IMR-90 (cell line): ENCODE data around the gene COX19. TPM values are rescaled to one million over a fixed set of nuclear protein-coding genes. Genes with fewer than 3 reads are reported as not detected.

ENCODE experiments used
- ATAC-seq: fragments of 200-7000 bp; cut with Tn5 transposase; 2 replicates; pipeline ENCODE4 v1.9.1; 2020; ENCODE audit warnings: low read depth, mild to moderate bottlenecking, moderate library complexity
- BruUV-seq: library from RNA; stranded (reverse); fragments of 400-500 nt; replicated peaks from 2 replicates; lab custom pipeline; 2021; lab: Mats Ljungman, UMichigan
- CTCF ChIA-PET: fragments of 300-600 bp; formaldehyde crosslinking; extraction: SDS; loops from one replicate; lab custom pipeline; 2021; ENCODE audit warnings: antibody characterized with exemption; lab: Yijun Ruan, JAX
- POLR2A ChIA-PET: fragments of 300-600 bp; sonication (Branson Sonifier 250); formaldehyde crosslinking; loops from one replicate; lab custom pipeline; 2022; ENCODE audit warnings: antibody characterized with exemption; ENCODE audit not compliant: unreplicated experiment; lab: Charles Lee
- DNase-seq: peaks from one replicate; pipeline ENCODE4 v3.0.0; 2013
- H2AFZ ChIP-seq: replicated peaks from 2 replicates; pipeline ENCODE3; 2013; ENCODE audit warnings: low read length, mild to moderate bottlenecking; ENCODE audit not compliant: poor library complexity
- H2AK5ac ChIP-seq: 2 replicates; pipeline ENCODE4 v1.6.1; 2013; ENCODE audit warnings: low read depth, low read length, inconsistent platforms
- H2AK9ac ChIP-seq: replicated peaks from 2 replicates; pipeline ENCODE3; 2013; ENCODE audit warnings: mild to moderate bottlenecking, low read depth, low read length, moderate library complexity; ENCODE audit not compliant: poor library complexity
- H2BK120ac ChIP-seq: 2 replicates; pipeline ENCODE4 v1.6.1; 2013; ENCODE audit warnings: low read depth, low read length, inconsistent platforms
- H2BK15ac ChIP-seq: 3 replicates; pipeline ENCODE4 v1.6.1; 2013; ENCODE audit warnings: low read depth, low read length, inconsistent platforms
- H2BK20ac ChIP-seq: 2 replicates; pipeline ENCODE4 v1.6.1; 2013; ENCODE audit warnings: low read depth, mild to moderate bottlenecking, inconsistent platforms, low read length, moderate library complexity
- H2BK5ac ChIP-seq: 2 replicates; pipeline ENCODE4 v1.6.1; 2013; ENCODE audit warnings: mild to moderate bottlenecking, low read depth, low read length, inconsistent platforms; ENCODE audit not compliant: poor library complexity, severe bottlenecking
- H3K14ac ChIP-seq: replicated peaks from 2 replicates; pipeline ENCODE4 v1.6.1; 2013; ENCODE audit warnings: low read depth, low read length, inconsistent platforms
- H3K18ac ChIP-seq: 2 replicates; pipeline ENCODE4 v1.6.1; 2013; ENCODE audit warnings: low read depth, low read length, control low read depth
- H3K23ac ChIP-seq: 2 replicates; pipeline ENCODE4 v1.6.1; 2013; ENCODE audit warnings: low read depth, low read length, inconsistent platforms
- H3K27ac ChIP-seq: 2 replicates; pipeline ENCODE4 v1.5.1; 2013; ENCODE audit warnings: mild to moderate bottlenecking, control low read depth, low read length; ENCODE audit not compliant: insufficient read depth
- H3K27me3 ChIP-seq: 2 replicates; pipeline ENCODE4 v1.6.1; 2013; ENCODE audit warnings: low read length; ENCODE audit not compliant: control insufficient read depth, insufficient read depth
- H3K36me3 ChIP-seq: 2 replicates; pipeline ENCODE4 v1.6.1; 2013; ENCODE audit warnings: low read length, mixed read lengths; ENCODE audit not compliant: control insufficient read depth, insufficient read depth
- H3K4ac ChIP-seq: 2 replicates; pipeline ENCODE4 v1.6.1; 2013; ENCODE audit warnings: low read depth, low read length, inconsistent platforms
- H3K4me1 ChIP-seq: 2 replicates; pipeline ENCODE4 v1.6.1; 2013; ENCODE audit warnings: low read length, mixed read lengths; ENCODE audit not compliant: control insufficient read depth, insufficient read depth
- H3K4me2 ChIP-seq: 2 replicates; pipeline ENCODE4 v1.6.1; 2013; ENCODE audit warnings: low read depth, mild to moderate bottlenecking, control low read depth, low read length, moderate library complexity
- H3K4me3 ChIP-seq: 2 replicates; pipeline ENCODE4 v1.5.1; 2013; ENCODE audit warnings: low read depth, mild to moderate bottlenecking, control low read depth, low read length, moderate library complexity; ENCODE audit not compliant: insufficient read depth
- H3K56ac ChIP-seq: 2 replicates; pipeline ENCODE4 v1.6.1; 2013; ENCODE audit warnings: low read length, inconsistent platforms; ENCODE audit not compliant: insufficient read depth; ENCODE audit errors: extremely low read depth
- H3K79me1 ChIP-seq, 2 experiments: 2 replicates each; pipeline ENCODE4 v1.6.1; 2013; ENCODE audit warnings: low read length in 2 of 2, inconsistent platforms in 1 of 2, low read depth in 1 of 2
- H3K9ac ChIP-seq: 2 replicates; pipeline ENCODE4 v1.6.1; 2013; ENCODE audit warnings: low read depth, low read length, control low read depth
- H3K9me1 ChIP-seq: 2 replicates; pipeline ENCODE4 v1.6.1; 2013; ENCODE audit warnings: low read length, inconsistent platforms; ENCODE audit not compliant: insufficient read depth
- H3K9me3 ChIP-seq: 2 replicates; pipeline ENCODE4 v1.6.1; 2013; ENCODE audit warnings: low read length; ENCODE audit not compliant: control insufficient read depth, insufficient read depth
- H4K20me1 ChIP-seq: 2 replicates; pipeline ENCODE4 v1.6.1; 2013; ENCODE audit warnings: low read length, inconsistent platforms; ENCODE audit not compliant: insufficient read depth
- H4K5ac ChIP-seq: 2 replicates; pipeline ENCODE4 v1.6.1; 2013; ENCODE audit warnings: mild to moderate bottlenecking, low read depth, low read length, control low read depth
- H4K8ac ChIP-seq, 2 experiments: 2 replicates each; pipeline ENCODE4 v1.6.1; 2013; ENCODE audit warnings: low read depth in 2 of 2, low read length in 2 of 2, control low read depth in 1 of 2, inconsistent platforms in 1 of 2
- H4K91ac ChIP-seq: 2 replicates; pipeline ENCODE4 v1.6.1; 2013; ENCODE audit warnings: low read depth, low read length, inconsistent platforms; ENCODE audit not compliant: insufficient read depth
- CEBPB ChIP-seq: IDR thresholded peaks from 2 replicates; pipeline ENCODE4 v1.6.1; 2012; ENCODE audit warnings: low read depth, low read length, improper control_type of control experiment
- CHD1 ChIP-seq: IDR thresholded peaks from 2 replicates; pipeline ENCODE4 v1.6.1; 2012; ENCODE audit warnings: low read depth, low read length, improper control_type of control experiment
- RCOR1 ChIP-seq: IDR thresholded peaks from 2 replicates; pipeline ENCODE4 v1.6.1; 2012; ENCODE audit warnings: mild to moderate bottlenecking, low read length, improper control_type of control experiment; ENCODE audit not compliant: insufficient replicate concordance
- RFX5 ChIP-seq: IDR thresholded peaks from 2 replicates; pipeline ENCODE4 v1.8.0; 2012; ENCODE audit warnings: low read depth, mild to moderate bottlenecking, low read length, moderate library complexity
- SMC3 ChIP-seq: fragments of 150-350 bp; IDR thresholded peaks from 2 replicates; pipeline ENCODE4 v1.6.1; 2016; ENCODE audit warnings: low read depth, mild to moderate bottlenecking, antibody characterized with exemption, low read length, moderate library complexity
- WGBS, 2 experiments: methylation state at CpG; one replicate each; pipeline versions ENCODE4 v1.1.5 to v1.1.7; 2013; ENCODE audit warnings: missing lambda C conversion rate in 2 of 2; ENCODE audit not compliant: insufficient read length in 1 of 2; ENCODE audit errors: extremely low coverage in 2 of 2; 5-methylcytosine and 5-hydroxymethylcytosine counted together
- dilution Hi-C: fragments of 300-500 bp; cut with HindIII; formaldehyde crosslinking; loops from one replicate; pipeline ENCODE4 v1.14.3; 2018; ENCODE audit warnings: low sequenced_read_pairs; ENCODE audit not compliant: unreplicated experiment
- in situ Hi-C: fragments of 300-500 bp; cut with MboI; formaldehyde crosslinking; loops from 3 replicates; pipeline ENCODE4 v1.14.3; 2019; ENCODE audit warnings: low sequenced_read_pairs, inconsistent platforms, mixed read lengths
- intact Hi-C: fragments of 100-400 bp; cut with micrococcal nuclease; formaldehyde crosslinking; loops from 2 replicates; pipeline ENCODE4 v1.10.0; 2022
- polyA plus RNA-seq, 3 experiments: library from polyadenylated mRNA; depleted of rRNA; stranded (reverse); fragments of >200 nt; gene quantifications; 2 replicates each; pipeline ENCODE4 v1.2.3, GENCODE V29; 2012; ENCODE audit warnings: low replicate concordance in 1 of 3
- total RNA-seq: library from RNA; depleted of rRNA; stranded (reverse); fragments of >200 nt; gene quantifications from 2 replicates; pipeline ENCODE4 v1.2.3, GENCODE V29; 2012
- TF ChIP-seq, protein P1 (sequence below): fragments of 150-350 bp; IDR thresholded peaks from 2 replicates; pipeline ENCODE4 v1.6.1; 2017; ENCODE audit warnings: mild to moderate bottlenecking, antibody characterized with exemption, low read length, low read depth

The COX19 gene
- total and polyA plus RNA-seq, 2 of the 4 experiments (the other 2 are of a cell fraction), result 3.9 to 7.3 TPM

DNA sequence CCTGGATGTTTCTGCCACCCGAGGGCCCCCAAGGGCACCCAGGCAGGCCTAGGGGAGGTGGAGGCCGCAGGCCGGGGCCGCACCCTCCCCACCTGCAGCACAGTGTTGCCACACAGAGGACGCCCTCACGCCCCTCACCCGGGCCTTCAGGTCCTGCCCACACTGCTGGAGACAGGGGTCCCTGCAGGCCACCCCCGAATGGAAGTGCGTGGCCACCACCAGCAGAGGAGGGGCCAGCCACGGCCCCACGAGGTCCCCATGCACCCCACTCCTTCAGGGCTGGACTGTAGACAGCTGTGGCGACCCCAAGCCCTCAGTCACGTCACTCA, 56.3 kb downstream of the COX19 start:
- H3K79me1 ChIP-seq, result no peaks in the 10 kb centered on the region
- dilution Hi-C loops, result no loop called here
- no peaks in the 10 kb centered on the region for H4K20me1 ChIP-seq
- H3K23ac ChIP-seq, result no peak overlapping the region
- no TSS peak for BruUV-seq
- no peak overlapping the region for H3K4ac ChIP-seq
- no peaks in the 10 kb centered on the region for H3K27me3 ChIP-seq
- ChIA-PET CTCF (no interaction called here), POLR2A (no interaction called here)
- no peak overlapping the region for H4K5ac ChIP-seq
- H3K14ac ChIP-seq, result no peak overlapping the region
- H3K9ac ChIP-seq, result no peak overlapping the region
- no peak overlapping the region for H3K56ac ChIP-seq
- no peak for DNase-seq
- no peak overlapping the region for H4K8ac ChIP-seq
- no peak overlapping the region for H3K18ac ChIP-seq
- intact Hi-C loops, result no loop called here
- H2BK5ac ChIP-seq, result no peak overlapping the region
- no peak overlapping the region for H3K4me2 ChIP-seq
- TF ChIP-seq RCOR1 (no peak), CEBPB (no peak), CHD1 (no peak), SMC3 (no peak), RFX5 (no peak)
- TF ChIP-seq, protein P1, sequence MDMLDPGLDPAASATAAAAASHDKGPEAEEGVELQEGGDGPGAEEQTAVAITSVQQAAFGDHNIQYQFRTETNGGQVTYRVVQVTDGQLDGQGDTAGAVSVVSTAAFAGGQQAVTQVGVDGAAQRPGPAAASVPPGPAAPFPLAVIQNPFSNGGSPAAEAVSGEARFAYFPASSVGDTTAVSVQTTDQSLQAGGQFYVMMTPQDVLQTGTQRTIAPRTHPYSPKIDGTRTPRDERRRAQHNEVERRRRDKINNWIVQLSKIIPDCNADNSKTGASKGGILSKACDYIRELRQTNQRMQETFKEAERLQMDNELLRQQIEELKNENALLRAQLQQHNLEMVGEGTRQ, result no peak
- no peak for ATAC-seq
- no peaks in the 10 kb centered on the region for H3K9me1 ChIP-seq
- no peak overlapping the region for H4K91ac ChIP-seq
- no peaks in the 10 kb centered on the region for H3K9me3 ChIP-seq
- no peak overlapping the region for H2AK5ac ChIP-seq
- peaks cover 2% of the 10 kb centered on the region; the same call in 1 of the 2 replicates for H3K4me1 ChIP-seq
- H2AFZ ChIP-seq, result no peak overlapping the region
- no peak overlapping the region for H3K4me3 ChIP-seq
- no peak overlapping the region for H2AK9ac ChIP-seq
- no peak overlapping the region for H2BK15ac ChIP-seq
- no peak overlapping the region for H2BK120ac ChIP-seq
- H3K27ac ChIP-seq, result no peak overlapping the region
- in situ Hi-C loops, result no loop called here
- H3K36me3 ChIP-seq, result no peaks in the 10 kb centered on the region
- H2BK20ac ChIP-seq, result no peak overlapping the region
- WGBS, 2 experiments, result 81% methylated on average over 6 of the region's 13 CpGs; no CpG with 5 or more reads in 1 of the 2 experiments
